Ectodermal cell (in vitro differentiated cells): ENCODE results near the gene SYNGR3.
"Not testable (repeated sequence)": the region's sequence is repeated elsewhere in the genome, so short reads cannot be mapped to it uniquely, and the experiment has no call there.

Source experiments
- H3K27ac ChIP-seq: 2 replicates; pipeline ENCODE4 v1.7.0; 2013; ENCODE audit warnings: mild to moderate bottlenecking, low read depth, low read length; ENCODE audit not compliant: insufficient read depth, poor library complexity, severe bottlenecking
- H3K27me3 ChIP-seq: 2 replicates; pipeline ENCODE4 v1.7.0; 2013; ENCODE audit warnings: mild to moderate bottlenecking, low read length; ENCODE audit not compliant: insufficient read depth, control insufficient read depth, poor library complexity, severe bottlenecking
- H3K36me3 ChIP-seq: one replicate; pipeline ENCODE4 v1.7.0; 2013; ENCODE audit warnings: low read length; ENCODE audit not compliant: control insufficient read depth, insufficient read depth
- H3K4me1 ChIP-seq: one replicate; pipeline ENCODE4 v1.7.0; 2013; ENCODE audit warnings: low read length; ENCODE audit not compliant: control insufficient read depth, insufficient read depth
- H3K4me3 ChIP-seq: 2 replicates; pipeline ENCODE4 v1.7.0; 2013; ENCODE audit warnings: low read depth, low read length, control low read depth; ENCODE audit not compliant: insufficient read depth
- H3K9me3 ChIP-seq: 2 replicates; pipeline ENCODE4 v1.7.0; 2013; ENCODE audit warnings: mild to moderate bottlenecking, low read length, moderate library complexity; ENCODE audit not compliant: control insufficient read depth
- WGBS, 2 experiments: methylation state at CpG; one replicate each; pipeline ENCODE4 v1.1.7; 2013; ENCODE audit warnings: missing lambda C conversion rate in 2 of 2; 5-methylcytosine and 5-hydroxymethylcytosine counted together

The SYNGR3 gene

GRCh38 chr16:2011726-2012125, 22.0 kb downstream of the SYNGR3 start:
- not testable (repeated sequence) for H3K27me3 ChIP-seq, H3K27ac ChIP-seq, H3K9me3 ChIP-seq, H3K4me3 ChIP-seq, H3K36me3 ChIP-seq
- peaks cover 18% of the 10 kb centered on the region for H3K4me1 ChIP-seq
- 88 to 92% methylated on average over 9 of the region's 9 CpGs for WGBS, 2 experiments

GRCh38 chr16:2013527-2013926, 23.8 kb downstream of the SYNGR3 start:
- WGBS, 2 experiments, result 91 to 94% methylated on average over 15 of the region's 15 CpGs
- Histone ChIP-seq H3K4me1 (peaks cover 5% of the 10 kb centered on the region), H3K9me3 (no peaks in the 10 kb centered on the region), H3K27me3 (peaks cover 10% of the 10 kb centered on the region), H3K27ac (no peak overlapping the region), H3K36me3 (no peaks in the 10 kb centered on the region), H3K4me3 (no peak overlapping the region)

GRCh38 chr16:2015117-2015946, 25.6 kb downstream of the SYNGR3 start:
- Histone ChIP-seq H3K4me3 (no peak overlapping the region), H3K36me3 (no peaks in the 10 kb centered on the region), H3K4me1 (peaks cover 1% of the 10 kb centered on the region), H3K9me3 (no peaks in the 10 kb centered on the region), H3K27me3 (peaks cover 28% of the 10 kb centered on the region), H3K27ac (no peak overlapping the region)
- WGBS, 2 experiments, result 91% methylated on average over 22 to 24 of the region's 24 CpGs

GRCh38 chr16:2015947-2016208, 26.1 kb downstream of the SYNGR3 start:
- Histone ChIP-seq H3K4me1 (no peaks in the 10 kb centered on the region), H3K27ac (no peak overlapping the region), H3K9me3 (no peaks in the 10 kb centered on the region), H3K27me3 (peaks cover 34% of the 10 kb centered on the region), H3K36me3 (no peaks in the 10 kb centered on the region), H3K4me3 (no peak overlapping the region)
- WGBS, 2 experiments, result 92 to 93% methylated on average over 7 of the region's 7 CpGs

- H3K27me3 ChIP-seq, result peaks cover 40% of the 10 kb centered on the region
Observed at GRCh38 chr16:2016407-2016922, 26.7 kb downstream of the SYNGR3 start.

GRCh38 chr16:2019518-2019920, 29.7 kb downstream of the SYNGR3 start, which contains the start of gene NPW:
Gene NPW (plus strand): TSS chr16:2019785.
- Histone ChIP-seq H3K4me1 (no peaks in the 10 kb centered on the region), H3K27me3 (peaks cover 65% of the 10 kb centered on the region), H3K36me3 (no peaks in the 10 kb centered on the region), H3K27ac (no peak within 1 kb of the TSS), H3K9me3 (no peaks in the 10 kb centered on the region), H3K4me3 (peak within 1 kb of the TSS; percentile 1)
- 4 to 7% methylated on average over 33 of the region's 33 CpGs for WGBS, 2 experiments

More at GRCh38 chr16:2016407-2016922, 26.7 kb downstream of the SYNGR3 start:
- Histone ChIP-seq H3K36me3 (no peaks in the 10 kb centered on the region), H3K9me3 (no peaks in the 10 kb centered on the region), H3K4me3 (no peak overlapping the region), H3K27ac (no peak overlapping the region), H3K4me1 (no peaks in the 10 kb centered on the region)
- WGBS, 2 experiments, result 54 to 55% methylated on average over 13 of the region's 13 CpGs

GRCh38 chr16:2019921-2020831, 30.4 kb downstream of the SYNGR3 start:
- no peaks in the 10 kb centered on the region for H3K4me1 ChIP-seq
- 3% methylated on average over 96 of the region's 96 CpGs for WGBS, 2 experiments
- H3K4me3 ChIP-seq, result peak overlapping the region; percentile 1
- H3K9me3 ChIP-seq, result no peaks in the 10 kb centered on the region
- H3K27me3 ChIP-seq, result peaks cover 70% of the 10 kb centered on the region
- H3K27ac ChIP-seq, result no peak overlapping the region
- no peaks in the 10 kb centered on the region for H3K36me3 ChIP-seq

GRCh38 chr16:2022723-2023091, 32.9 kb downstream of the SYNGR3 start:
- Histone ChIP-seq H3K4me3 (peak overlapping the region; percentile 32), H3K4me1 (no peaks in the 10 kb centered on the region), H3K9me3 (no peaks in the 10 kb centered on the region), H3K27me3 (peaks cover 91% of the 10 kb centered on the region), H3K36me3 (no peaks in the 10 kb centered on the region), H3K27ac (no peak overlapping the region)
- WGBS, 2 experiments, result 4% methylated on average over 14 of the region's 14 CpGs

- Histone ChIP-seq H3K36me3 (no peaks in the 10 kb centered on the region), H3K4me3 (peak overlapping the region; percentile 32), H3K9me3 (no peaks in the 10 kb centered on the region), H3K27me3 (peaks cover 91% of the 10 kb centered on the region), H3K4me1 (no peaks in the 10 kb centered on the region), H3K27ac (no peak overlapping the region)
- 16% methylated on average over 53 of the region's 53 CpGs for WGBS, 2 experiments
Observed at GRCh38 chr16:2023092-2024031, 33.6 kb downstream of the SYNGR3 start.
